Measurements from ENCODE around the gene PRRT4. TPM values are rescaled to one million over a fixed set of nuclear protein-coding genes. Genes with fewer than 3 reads are reported as not detected.

The PRRT4 gene
- 1 to 10 TPM; 1.8 to 5.8 (median 2.9) TPM for polyA plus RNA-seq (ENCODE audit: insufficient read depth in 1 of 5, insufficient read length in 5 of 5, low replicate concordance in 1 of 5)
- long read RNA-seq, donor 1, partial matches to known transcripts = 0 of 1 reads
- long read RNA-seq, donor 1, other reads (novel, unspliced or antisense) = 0 of 1 reads
- long read RNA-seq, donor 2 = 0 reads
- long read RNA-seq, donor 3 = 0 reads
- long read RNA-seq, donor 4 = 0 reads
- long read RNA-seq, donor 5 = 0 reads
- long read RNA-seq, donor 6, partial matches to known transcripts = 0 of 1 reads
- long read RNA-seq, donor 6, other reads (novel, unspliced or antisense) = 0 of 1 reads
- long read RNA-seq, donor 7, partial matches to known transcripts = 0 of 1 reads
- long read RNA-seq, donor 7, other reads (novel, unspliced or antisense) = 0 of 1 reads
- long read RNA-seq, donor 8 = 0 reads

DNA sequence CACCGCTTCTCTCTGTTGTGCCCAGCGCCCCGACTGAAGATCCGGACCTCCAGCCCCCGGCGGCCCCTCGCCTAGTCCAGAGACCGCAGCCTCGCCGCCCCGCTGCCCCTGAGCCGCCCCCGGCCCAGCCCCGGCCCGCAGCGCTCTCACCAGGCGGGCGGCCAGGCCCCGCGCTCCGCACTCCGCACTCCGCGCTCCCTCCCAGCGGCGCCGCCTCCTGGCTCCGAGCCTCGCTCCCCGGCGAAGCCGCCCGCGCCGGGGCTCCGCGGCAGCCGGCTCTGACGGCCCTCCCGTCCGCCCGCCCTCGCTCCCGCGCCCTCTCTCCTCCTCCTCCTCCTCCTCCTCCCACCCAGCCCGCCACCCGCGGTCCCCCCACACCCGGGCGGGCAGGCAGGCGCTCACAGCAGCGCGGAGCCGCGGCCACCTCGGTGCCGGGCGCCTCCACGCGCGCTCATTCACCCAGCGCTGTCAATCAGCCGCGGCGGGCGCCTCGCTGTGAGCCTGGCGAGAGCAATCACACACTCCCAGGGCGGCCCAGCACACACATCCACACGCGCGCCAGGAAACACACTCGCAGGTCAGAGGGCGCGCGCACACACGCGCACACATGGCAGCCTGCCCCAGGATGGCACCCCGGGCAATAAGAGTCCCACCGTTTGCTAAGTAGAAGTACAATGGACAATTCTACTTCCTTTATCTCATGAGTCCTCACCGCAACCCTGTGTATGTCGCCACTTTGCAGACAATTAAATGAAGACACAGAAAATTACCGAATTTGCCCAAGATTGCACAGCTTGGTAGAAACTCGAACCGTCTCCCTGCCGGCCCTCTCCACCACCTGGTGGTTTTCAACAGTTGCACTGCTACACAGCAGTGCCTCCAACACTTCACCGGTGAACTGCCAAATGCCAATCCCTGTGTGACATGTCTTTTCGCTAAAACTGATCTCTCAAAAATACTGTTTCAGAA, at the start of gene PRRT4:
Gene PRRT4 (minus strand): TSS at position 280 of the 969 bp plus-strand sequence.
- DNase-seq = peak; percentile 39 to 44

GRCh38 chr7:128410451-128410753, 48.9 kb upstream of the PRRT4 start:
- no peak for DNase-seq

GRCh38 chr7:128409596-128410450, 48.3 kb upstream of the PRRT4 start, which contains the start of gene IMPDH1:
Gene IMPDH1, minus strand, starts transcription at chr7:128409982. Its CDS starts 81 bp downstream, at chr7:128409901.
- peak; percentile 84 for DNase-seq

GRCh38 chr7:128408709-128409595, 47.5 kb upstream of the PRRT4 start:
- no peak for DNase-seq

DNA sequence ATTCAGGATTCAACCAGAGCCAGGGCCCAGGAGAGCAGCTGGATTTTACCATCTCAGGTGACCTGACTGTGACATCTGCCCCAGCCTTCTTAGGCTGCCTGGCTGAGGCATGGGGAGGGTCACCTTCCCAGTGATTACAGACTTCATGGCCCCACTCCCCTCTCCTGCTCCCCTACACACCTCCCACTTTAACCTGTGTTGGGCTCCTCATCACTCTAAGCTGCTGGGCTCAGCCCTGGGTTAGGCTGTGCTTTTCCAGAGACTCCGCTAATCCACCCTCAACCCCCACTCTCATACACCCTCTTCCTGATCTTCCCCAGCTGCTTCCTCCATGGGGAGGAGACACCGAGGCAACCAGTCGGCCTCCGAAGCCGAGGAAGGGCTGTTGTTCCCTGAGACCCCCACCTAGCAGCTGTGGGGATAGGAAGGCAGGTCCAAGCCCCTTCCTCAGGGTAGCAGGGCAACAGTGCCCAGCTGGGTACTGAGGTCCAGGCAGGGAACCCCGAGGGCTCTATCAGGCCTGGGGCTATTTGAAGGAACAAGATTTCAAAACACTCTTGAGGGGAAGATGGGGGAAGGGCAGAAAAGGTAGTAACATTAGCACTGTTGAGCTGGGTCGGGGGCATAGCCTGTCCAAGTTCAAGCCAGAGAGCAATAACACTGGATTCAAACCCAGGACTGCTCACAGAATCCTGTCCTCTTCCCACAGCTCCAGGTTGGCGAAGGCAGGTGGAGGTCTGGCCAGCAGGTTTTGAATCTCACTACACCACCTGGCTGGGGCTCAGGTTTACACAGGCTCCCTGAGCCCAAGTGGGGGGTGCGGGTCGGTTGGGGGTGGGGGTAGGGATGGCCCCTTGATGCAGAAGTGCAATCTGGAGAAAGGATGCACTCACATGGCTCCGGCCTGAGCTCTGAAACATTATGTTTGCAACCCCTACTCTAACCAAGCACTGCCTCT, 46.5 kb upstream of the PRRT4 start:
- no peak for DNase-seq

DNA sequence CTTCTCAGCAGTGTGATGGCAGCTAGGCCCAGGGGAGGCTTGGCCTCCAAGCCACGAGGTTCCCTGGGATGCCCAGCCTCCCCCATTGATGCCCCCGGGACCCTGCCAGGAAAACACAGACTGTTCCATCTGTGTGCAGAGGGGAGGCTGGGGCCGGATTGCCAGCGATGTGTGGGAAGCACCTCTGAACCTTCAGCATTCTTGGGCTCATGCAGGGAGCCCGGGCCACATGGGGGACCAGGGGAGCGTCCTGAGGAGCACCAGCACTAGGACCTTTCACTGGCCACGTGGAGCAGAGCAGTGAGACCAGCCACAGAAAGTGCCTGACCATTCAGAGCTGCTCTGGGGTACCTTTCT, 45.7 kb upstream of the PRRT4 start:
- DNase-seq = no peak

GRCh38 chr7:128406314-128407232, 45.1 kb upstream of the PRRT4 start:
- DNase-seq = no peak

DNA sequence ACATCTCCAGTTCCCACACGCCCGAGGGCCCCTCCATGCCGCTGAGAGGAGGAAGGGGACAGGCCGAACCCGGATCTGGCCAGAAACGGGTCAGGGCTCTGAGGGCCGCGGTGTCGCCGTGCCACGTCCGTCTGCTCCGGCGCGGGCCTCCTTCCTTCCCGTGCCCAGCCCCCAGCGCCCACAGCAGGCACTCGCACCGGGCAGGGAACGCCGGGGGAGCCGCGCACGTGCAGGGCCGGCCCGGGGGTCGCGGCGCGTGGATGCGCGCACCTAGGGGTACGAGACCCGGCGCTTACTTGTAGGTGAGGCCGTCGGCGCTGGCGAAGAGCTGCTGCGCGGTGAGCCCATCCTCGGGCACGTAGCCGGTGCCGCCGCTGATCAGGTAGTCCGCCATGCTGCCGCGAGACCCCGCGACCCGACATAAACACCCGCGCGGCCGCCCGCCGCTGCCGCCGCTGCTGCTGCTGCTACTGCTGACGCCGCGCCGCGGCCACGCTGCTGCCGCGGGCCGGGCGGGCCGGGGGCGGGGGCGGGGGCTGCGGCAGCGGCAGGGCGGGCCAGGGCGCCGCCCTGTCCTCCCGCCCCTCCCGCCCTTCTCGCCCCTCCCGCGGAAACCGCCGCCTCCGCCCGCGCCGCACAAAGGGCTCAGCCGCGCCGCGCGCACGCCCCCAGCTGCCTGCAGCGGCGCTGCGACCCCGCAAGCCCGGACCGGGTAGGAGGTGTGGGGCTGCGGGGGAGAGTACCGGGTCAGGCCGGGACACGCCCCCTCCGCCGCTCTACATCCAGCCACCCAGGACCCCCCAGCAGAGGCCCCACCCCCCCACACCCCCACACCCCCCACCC, 44.2 kb upstream of the PRRT4 start:
- peak in 1 of 2 donors; percentile 60 for DNase-seq

DNA sequence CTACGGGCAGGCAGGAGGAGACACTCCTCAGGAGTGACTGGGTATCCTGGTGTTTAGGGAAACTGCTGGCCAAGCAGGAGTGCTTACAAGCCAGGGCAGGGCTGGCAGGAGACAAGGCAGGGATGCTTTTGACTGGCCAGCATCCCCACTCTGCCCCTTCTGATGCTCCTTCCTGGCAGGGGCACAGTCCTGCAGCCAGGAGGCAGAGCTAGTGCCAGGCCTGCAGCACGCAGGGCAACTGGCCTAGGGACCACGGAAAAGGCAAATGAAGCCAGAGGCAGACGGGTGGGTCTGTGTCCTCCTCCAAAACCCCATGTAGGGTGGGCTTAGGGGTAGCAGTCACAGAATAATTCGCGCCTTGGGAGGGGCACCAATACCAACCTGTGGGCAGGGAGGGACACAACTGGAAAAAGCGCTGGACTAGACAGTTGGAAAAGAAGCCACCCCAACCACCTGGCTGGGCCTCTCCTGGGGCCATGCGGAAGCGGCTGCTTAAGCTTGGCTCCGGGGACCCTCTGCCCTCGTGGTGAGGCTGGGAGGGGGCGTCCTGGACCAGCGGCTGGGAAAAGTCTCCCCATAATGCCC, 43.5 kb upstream of the PRRT4 start:
- DNase-seq = no peak

DNA sequence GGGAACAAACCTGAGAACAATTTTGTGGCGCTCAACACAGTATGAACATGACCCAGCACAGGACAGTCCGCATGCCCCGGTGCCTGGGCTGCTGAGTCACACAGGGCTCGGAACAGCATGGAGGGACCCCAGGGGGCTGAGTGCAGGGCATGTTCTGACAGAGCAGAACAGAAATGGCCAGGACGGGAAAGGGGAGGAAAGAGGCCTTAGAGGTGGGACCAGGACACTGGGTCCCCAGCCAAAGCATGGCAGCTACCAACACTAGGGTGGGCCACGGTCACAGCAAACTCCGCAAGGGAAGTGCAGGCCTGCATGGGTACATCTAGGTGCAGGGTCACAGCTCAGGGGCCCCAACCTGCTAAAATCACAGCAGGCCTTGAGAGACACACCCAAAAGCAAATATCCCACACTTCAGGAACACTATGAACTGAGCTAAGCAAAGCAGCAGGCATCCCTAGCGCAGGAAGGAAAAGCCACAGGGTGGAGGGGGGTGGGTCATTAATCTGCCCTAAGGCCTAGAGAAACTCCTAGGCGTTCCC, 42.7 kb upstream of the PRRT4 start:
- DNase-seq = no peak

DNA sequence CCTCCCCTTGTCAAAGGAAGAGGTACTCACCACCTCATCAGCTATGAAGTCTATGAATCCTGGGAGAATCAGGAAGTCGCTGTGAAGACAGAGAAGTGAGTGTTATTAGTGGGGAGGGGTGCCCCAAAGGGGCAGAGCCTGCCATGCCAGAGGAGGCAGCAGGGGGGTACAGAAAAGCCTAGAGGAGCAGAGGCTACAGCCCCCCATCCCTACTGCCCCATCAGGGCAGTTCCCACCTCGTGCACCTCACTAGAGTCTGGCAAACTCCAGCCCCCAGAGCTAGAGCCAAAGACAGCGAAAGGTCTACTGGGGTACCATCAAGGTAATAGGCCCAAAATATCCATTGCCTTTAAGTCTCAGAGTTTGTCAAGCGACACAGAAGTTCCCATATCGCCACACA, 42.2 kb upstream of the PRRT4 start:
- DNase-seq = no peak

DNA sequence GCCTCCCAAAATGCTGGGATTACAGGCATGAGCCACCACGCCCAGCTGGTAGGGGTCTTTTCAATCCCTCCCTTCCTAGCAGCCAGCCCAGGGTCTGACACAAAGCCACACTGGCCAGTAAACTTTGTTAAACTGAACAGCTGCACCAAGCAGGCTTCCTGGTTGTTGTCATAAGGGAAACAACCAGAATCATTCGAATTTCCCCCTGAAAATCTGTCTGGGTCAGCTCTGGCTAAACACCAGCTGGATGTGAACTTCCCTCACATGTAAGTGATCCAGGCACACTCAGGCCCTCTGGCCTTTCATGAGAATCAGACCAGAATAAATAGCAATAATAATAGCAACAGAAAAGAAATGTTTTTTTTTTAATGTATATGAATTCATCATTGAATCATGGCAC, 40.9 kb upstream of the PRRT4 start:
- DNase-seq = peak in 1 of 2 donors; percentile 47

DNA sequence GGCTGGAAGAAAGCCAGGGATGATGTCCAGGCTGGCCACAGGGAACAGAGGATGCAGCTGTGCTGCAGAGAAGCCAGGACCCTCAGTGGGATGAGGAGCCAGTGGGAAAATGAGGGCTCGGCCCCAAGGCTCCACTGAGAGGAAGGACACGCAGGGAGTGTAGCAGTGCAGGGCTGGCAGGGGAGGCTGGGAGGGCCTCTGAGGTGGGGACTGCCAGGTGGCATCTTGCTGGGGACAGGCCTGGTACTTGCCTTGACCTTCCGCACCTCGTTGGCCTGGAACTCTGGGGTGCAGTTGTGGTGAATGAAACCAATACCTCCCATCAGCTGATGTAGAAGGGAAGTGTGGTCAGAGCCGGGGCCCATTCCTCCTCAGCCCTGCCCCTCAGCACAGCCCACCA, 39.1 kb upstream of the PRRT4 start:
- no peak for DNase-seq

GRCh38 chr7:128399991-128400390, 38.5 kb upstream of the PRRT4 start:
- no peak for DNase-seq

GRCh38 chr7:128398841-128399135, 37.3 kb upstream of the PRRT4 start:
- DNase-seq = no peak

DNA sequence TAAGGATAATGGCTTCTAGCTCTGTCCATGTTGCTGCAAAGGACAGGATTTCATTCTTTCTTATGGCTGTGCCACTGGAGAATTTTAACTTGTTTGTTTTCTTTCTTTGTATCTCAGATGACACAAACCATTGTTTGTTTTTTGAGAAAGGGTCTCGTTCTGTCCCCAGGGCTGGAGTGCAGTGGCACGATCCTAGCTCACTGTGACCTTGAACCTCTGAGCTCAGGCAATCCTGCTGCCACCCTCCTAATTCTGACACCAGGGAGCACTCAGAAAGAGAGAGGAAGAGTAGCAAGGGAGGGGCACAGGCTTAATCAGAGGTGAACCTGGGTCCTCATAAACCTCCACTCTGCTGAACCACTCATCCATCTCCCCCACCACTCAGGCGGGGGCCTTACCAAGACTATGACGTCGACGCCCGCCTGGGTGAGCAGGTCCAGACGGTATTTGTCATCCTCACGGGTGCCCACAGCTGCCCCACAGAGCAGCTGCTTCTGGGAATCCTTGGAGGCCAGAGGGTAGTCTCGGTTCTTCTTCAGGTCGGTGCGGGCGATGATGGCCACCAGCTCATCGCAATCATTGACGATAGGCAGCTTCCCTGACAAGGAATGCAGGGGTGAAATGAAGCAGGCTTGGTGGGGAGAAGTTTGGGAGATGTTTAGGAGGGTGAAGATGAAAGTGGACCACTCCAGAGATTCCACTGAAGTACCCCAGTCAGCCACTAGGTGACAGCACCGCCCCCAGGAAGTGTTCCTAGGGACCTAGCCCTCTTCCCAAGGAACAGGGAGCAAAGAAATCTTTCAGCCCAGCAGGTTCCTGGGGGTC, 36.7 kb upstream of the PRRT4 start:
- DNase-seq = no peak

All from right lung (tissue), 10 donors.